ENCODE data around the gene ELF5. TPM values are rescaled to one million over a fixed set of nuclear protein-coding genes. Genes with fewer than 3 reads are reported as not detected.

The ELF5 gene
- total RNA-seq, 1 donor from 2014 or later: not detected

DNA sequence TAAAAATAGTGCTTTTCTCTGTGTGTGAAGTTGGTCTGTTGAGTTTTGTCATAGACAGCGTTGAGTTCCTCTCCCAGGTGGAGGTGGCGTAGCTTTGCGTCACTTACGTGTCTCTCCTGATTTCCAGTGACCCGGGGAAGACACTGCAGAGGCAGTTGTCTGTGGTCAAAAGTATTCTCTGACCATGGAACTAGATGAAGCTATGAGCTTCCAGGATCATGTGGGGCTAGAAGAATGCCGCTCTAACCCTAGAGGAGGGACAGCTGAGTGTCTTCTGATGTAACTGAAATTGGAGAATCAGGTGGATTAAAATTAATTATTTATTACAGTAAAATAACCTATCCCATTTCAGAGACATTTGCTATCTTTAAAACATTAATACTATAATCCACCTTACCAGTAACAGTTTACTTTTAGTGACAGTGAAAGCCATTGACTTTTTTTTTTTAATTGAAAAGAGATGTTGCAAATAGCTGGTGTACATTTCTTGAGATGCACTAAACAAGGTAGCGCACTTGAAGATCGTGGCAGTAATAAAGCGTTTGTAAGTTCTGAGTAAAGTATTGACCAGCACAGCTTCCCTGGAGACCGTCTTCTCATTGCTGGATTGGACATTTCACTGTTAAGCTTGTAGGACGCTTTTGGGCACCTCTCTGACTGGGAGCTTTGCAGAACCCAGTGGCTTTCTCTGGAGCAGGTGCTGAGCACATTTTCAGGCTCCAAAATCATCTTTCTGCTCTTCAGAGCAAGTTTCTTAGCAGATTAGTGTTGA lies 65.2 kb downstream of the ELF5 start:
- Mint-ChIP-seq H3K27ac (ENCODE audit: unreplicated experiment) (no peak overlapping the region), H3K9me3 (ENCODE audit: unreplicated experiment) (no peaks in the 10 kb centered on the region), H3K4me1 (ENCODE audit: low read depth, unreplicated experiment) (peaks cover 8% of the 10 kb centered on the region), H3K27me3 (ENCODE audit: unreplicated experiment) (no peaks in the 10 kb centered on the region), H3K4me3 (ENCODE audit: unreplicated experiment) (no peak overlapping the region), H3K36me3 (ENCODE audit: unreplicated experiment) (no peaks in the 10 kb centered on the region)
- DNase-seq: no peak
- TF ChIP-seq CTCF (IDR thresholded peaks at IDR 0.05; ENCODE audit: partially characterized antibody, unreplicated experiment): no peak

DNA sequence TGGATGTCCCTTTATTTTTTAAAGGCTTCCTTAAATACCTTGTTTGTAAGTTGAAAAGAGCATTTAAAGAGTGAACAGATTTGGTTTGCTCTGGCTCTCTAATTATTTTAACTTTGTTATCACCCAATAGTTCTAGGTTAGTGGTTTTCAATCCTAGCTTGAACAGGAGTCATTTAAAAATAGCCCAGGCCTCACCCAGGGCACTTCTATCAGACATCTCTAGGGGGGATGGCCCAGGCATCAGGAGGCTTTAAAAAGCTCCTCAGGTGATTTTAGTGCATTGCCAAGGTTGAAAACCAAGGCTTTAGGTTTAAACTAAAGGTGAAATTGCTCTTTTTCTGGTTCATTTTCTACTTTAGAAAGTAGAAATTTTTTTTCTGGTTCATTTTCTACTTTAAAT lies 66.5 kb downstream of the ELF5 start:
- no peak overlapping the region for H3K4me3 Mint-ChIP-seq (ENCODE audit: unreplicated experiment)
- no peak for DNase-seq
- peaks cover 8% of the 10 kb centered on the region for H3K4me1 Mint-ChIP-seq (ENCODE audit: low read depth, unreplicated experiment)
- no peak for TF ChIP-seq CTCF (IDR thresholded peaks at IDR 0.05; ENCODE audit: partially characterized antibody, unreplicated experiment)
- H3K9me3 Mint-ChIP-seq (ENCODE audit: unreplicated experiment): no peaks in the 10 kb centered on the region
- H3K27ac Mint-ChIP-seq (ENCODE audit: unreplicated experiment): no peak overlapping the region
- H3K36me3 Mint-ChIP-seq (ENCODE audit: unreplicated experiment): no peaks in the 10 kb centered on the region
- no peaks in the 10 kb centered on the region for H3K27me3 Mint-ChIP-seq (ENCODE audit: unreplicated experiment)

GRCh38 chr11:34446386-34446785 lies 67.2 kb downstream of the ELF5 start:
- no peak overlapping the region for H3K27ac Mint-ChIP-seq (ENCODE audit: unreplicated experiment)
- H3K27me3 Mint-ChIP-seq (ENCODE audit: unreplicated experiment): no peaks in the 10 kb centered on the region
- no peaks in the 10 kb centered on the region for H3K9me3 Mint-ChIP-seq (ENCODE audit: unreplicated experiment)
- H3K4me1 Mint-ChIP-seq (ENCODE audit: low read depth, unreplicated experiment): peaks cover 8% of the 10 kb centered on the region
- no peak overlapping the region for H3K4me3 Mint-ChIP-seq (ENCODE audit: unreplicated experiment)
- TF ChIP-seq CTCF (IDR thresholded peaks at IDR 0.05; ENCODE audit: partially characterized antibody, unreplicated experiment): no peak
- H3K36me3 Mint-ChIP-seq (ENCODE audit: unreplicated experiment): no peaks in the 10 kb centered on the region
- no peak for DNase-seq

- TF ChIP-seq CTCF (IDR thresholded peaks at IDR 0.05; ENCODE audit: partially characterized antibody, unreplicated experiment): no peak
- Mint-ChIP-seq H3K9me3 (ENCODE audit: unreplicated experiment) (no peaks in the 10 kb centered on the region), H3K27me3 (ENCODE audit: unreplicated experiment) (no peaks in the 10 kb centered on the region), H3K4me1 (ENCODE audit: low read depth, unreplicated experiment) (peaks cover 8% of the 10 kb centered on the region), H3K36me3 (ENCODE audit: unreplicated experiment) (no peaks in the 10 kb centered on the region), H3K27ac (ENCODE audit: unreplicated experiment) (no peak overlapping the region), H3K4me3 (ENCODE audit: unreplicated experiment) (no peak overlapping the region)
- no peak for DNase-seq
These were observed 67.6 kb downstream of the ELF5 start for GRCh38 chr11:34445956-34446355.

GRCh38 chr11:34444428-34444827 lies 69.2 kb downstream of the ELF5 start:
- Mint-ChIP-seq H3K27me3 (ENCODE audit: unreplicated experiment) (peaks cover 2% of the 10 kb centered on the region), H3K4me3 (ENCODE audit: unreplicated experiment) (no peak overlapping the region), H3K27ac (ENCODE audit: unreplicated experiment) (no peak overlapping the region), H3K36me3 (ENCODE audit: unreplicated experiment) (no peaks in the 10 kb centered on the region), H3K9me3 (ENCODE audit: unreplicated experiment) (no peaks in the 10 kb centered on the region), H3K4me1 (ENCODE audit: low read depth, unreplicated experiment) (peaks cover 16% of the 10 kb centered on the region)
- no peak for DNase-seq
- no peak for TF ChIP-seq CTCF (IDR thresholded peaks at IDR 0.05; ENCODE audit: partially characterized antibody, unreplicated experiment)

Data from glutamatergic neuron (in vitro differentiated cells).